ENCODE measurements around the gene STK40.

The STK40 gene

GRCh38 chr1:36385410-36386264 is at the start of gene STK40:
STK40 (minus strand) TSS chr1:36385924; CDS start chr1:36361332, 24,592 bp downstream.
- TF ChIP-seq ZNF274 (IDR thresholded peaks at IDR 0.05; ENCODE audit: low read depth, low read length) (no peak), YY1 (IDR thresholded peaks at IDR 0.05; ENCODE audit: insufficient read depth, insufficient read length) (peak; percentile 96), SUZ12 (IDR thresholded peaks at IDR 0.05; ENCODE audit: extremely low read depth, insufficient read depth, insufficient read length) (no peak)

GRCh38 chr1:36433102-36433501 is 47.4 kb upstream of the STK40 start:
- Histone ChIP-seq H3K36me3 (ENCODE audit: insufficient read depth, insufficient read length, low read length) (peaks cover 11% of the 10 kb centered on the region), H3K9ac (ENCODE audit: insufficient read length, low read depth) (no peak overlapping the region), H3K4me3 (ENCODE audit: insufficient read length, low read depth) (no peak overlapping the region), H3K9me3 (ENCODE audit: insufficient read depth, low read length) (no peaks in the 10 kb centered on the region), H3K4me1 (ENCODE audit: insufficient read depth, insufficient read length) (no peaks in the 10 kb centered on the region), H3K27me3 (ENCODE audit: insufficient read depth, insufficient read length) (no peaks in the 10 kb centered on the region)
- DNase-seq (ENCODE audit: low read depth, low spot score) = no peak
- TF ChIP-seq SUZ12 (IDR thresholded peaks at IDR 0.05; ENCODE audit: extremely low read depth, insufficient read depth, insufficient read length) = no peak
- TF ChIP-seq YY1 (IDR thresholded peaks at IDR 0.05; ENCODE audit: insufficient read depth, insufficient read length) = no peak
- no peak for TF ChIP-seq ZNF274 (IDR thresholded peaks at IDR 0.05; ENCODE audit: low read depth, low read length)

More at GRCh38 chr1:36385410-36386264, at the start of gene STK40:
- Histone ChIP-seq H3K9ac (ENCODE audit: insufficient read length, low read depth) (peak within 1 kb of the TSS; percentile 89), H3K4me1 (ENCODE audit: insufficient read depth, insufficient read length) (peaks cover 19% of the 10 kb centered on the region), H3K36me3 (ENCODE audit: insufficient read depth, insufficient read length, low read length) (peaks cover 34% of the 10 kb centered on the region), H3K27me3 (ENCODE audit: insufficient read depth, insufficient read length) (no peaks in the 10 kb centered on the region), H3K9me3 (ENCODE audit: insufficient read depth, low read length) (no peaks in the 10 kb centered on the region), H3K4me3 (ENCODE audit: insufficient read length, low read depth) (peak within 1 kb of the TSS; percentile 87)
- DNase-seq (ENCODE audit: low read depth, low spot score) = peak; percentile 100

GRCh38 chr1:36432616-36433015 is 46.9 kb upstream of the STK40 start:
- no peak for DNase-seq (ENCODE audit: low read depth, low spot score)
- H3K4me3 ChIP-seq (ENCODE audit: insufficient read length, low read depth) = no peak overlapping the region
- TF ChIP-seq ZNF274 (IDR thresholded peaks at IDR 0.05; ENCODE audit: low read depth, low read length) (no peak), SUZ12 (IDR thresholded peaks at IDR 0.05; ENCODE audit: extremely low read depth, insufficient read depth, insufficient read length) (no peak), YY1 (IDR thresholded peaks at IDR 0.05; ENCODE audit: insufficient read depth, insufficient read length) (no peak)
- no peak overlapping the region for H3K9ac ChIP-seq (ENCODE audit: insufficient read length, low read depth)
- no peaks in the 10 kb centered on the region for H3K9me3 ChIP-seq (ENCODE audit: insufficient read depth, low read length)
- H3K36me3 ChIP-seq (ENCODE audit: insufficient read depth, insufficient read length, low read length) = peaks cover 11% of the 10 kb centered on the region
- no peaks in the 10 kb centered on the region for H3K27me3 ChIP-seq (ENCODE audit: insufficient read depth, insufficient read length)
- no peaks in the 10 kb centered on the region for H3K4me1 ChIP-seq (ENCODE audit: insufficient read depth, insufficient read length)

GRCh38 chr1:36425791-36426190 is 40.1 kb upstream of the STK40 start:
- no peaks in the 10 kb centered on the region for H3K4me1 ChIP-seq (ENCODE audit: insufficient read depth, insufficient read length)
- no peak overlapping the region for H3K9ac ChIP-seq (ENCODE audit: insufficient read length, low read depth)
- DNase-seq (ENCODE audit: low read depth, low spot score) = no peak
- H3K4me3 ChIP-seq (ENCODE audit: insufficient read length, low read depth) = no peak overlapping the region
- H3K36me3 ChIP-seq (ENCODE audit: insufficient read depth, insufficient read length, low read length) = peaks cover 2% of the 10 kb centered on the region
- H3K9me3 ChIP-seq (ENCODE audit: insufficient read depth, low read length) = no peaks in the 10 kb centered on the region
- H3K27me3 ChIP-seq (ENCODE audit: insufficient read depth, insufficient read length) = no peaks in the 10 kb centered on the region
- TF ChIP-seq YY1 (IDR thresholded peaks at IDR 0.05; ENCODE audit: insufficient read depth, insufficient read length) (no peak), ZNF274 (IDR thresholded peaks at IDR 0.05; ENCODE audit: low read depth, low read length) (no peak), SUZ12 (IDR thresholded peaks at IDR 0.05; ENCODE audit: extremely low read depth, insufficient read depth, insufficient read length) (no peak)

GRCh38 chr1:36421649-36422048 is 35.9 kb upstream of the STK40 start:
- Histone ChIP-seq H3K9ac (ENCODE audit: insufficient read length, low read depth) (no peak overlapping the region), H3K36me3 (ENCODE audit: insufficient read depth, insufficient read length, low read length) (peaks cover 2% of the 10 kb centered on the region), H3K9me3 (ENCODE audit: insufficient read depth, low read length) (no peaks in the 10 kb centered on the region), H3K4me3 (ENCODE audit: insufficient read length, low read depth) (no peak overlapping the region), H3K27me3 (ENCODE audit: insufficient read depth, insufficient read length) (no peaks in the 10 kb centered on the region), H3K4me1 (ENCODE audit: insufficient read depth, insufficient read length) (no peaks in the 10 kb centered on the region)
- no peak for TF ChIP-seq YY1 (IDR thresholded peaks at IDR 0.05; ENCODE audit: insufficient read depth, insufficient read length)
- TF ChIP-seq SUZ12 (IDR thresholded peaks at IDR 0.05; ENCODE audit: extremely low read depth, insufficient read depth, insufficient read length) = no peak
- no peak for TF ChIP-seq ZNF274 (IDR thresholded peaks at IDR 0.05; ENCODE audit: low read depth, low read length)
- DNase-seq (ENCODE audit: low read depth, low spot score) = no peak

GRCh38 chr1:36420836-36421317 is 35.2 kb upstream of the STK40 start:
- Histone ChIP-seq H3K36me3 (ENCODE audit: insufficient read depth, insufficient read length, low read length) (peaks cover 2% of the 10 kb centered on the region), H3K4me3 (ENCODE audit: insufficient read length, low read depth) (no peak overlapping the region), H3K9ac (ENCODE audit: insufficient read length, low read depth) (peak overlapping the region; percentile 59), H3K9me3 (ENCODE audit: insufficient read depth, low read length) (no peaks in the 10 kb centered on the region), H3K4me1 (ENCODE audit: insufficient read depth, insufficient read length) (no peaks in the 10 kb centered on the region), H3K27me3 (ENCODE audit: insufficient read depth, insufficient read length) (no peaks in the 10 kb centered on the region)
- DNase-seq (ENCODE audit: low read depth, low spot score) = peak; percentile 92
- TF ChIP-seq ZNF274 (IDR thresholded peaks at IDR 0.05; ENCODE audit: low read depth, low read length) (no peak), YY1 (IDR thresholded peaks at IDR 0.05; ENCODE audit: insufficient read depth, insufficient read length) (no peak), SUZ12 (IDR thresholded peaks at IDR 0.05; ENCODE audit: extremely low read depth, insufficient read depth, insufficient read length) (no peak)

- no peak overlapping the region for H3K4me3 ChIP-seq (ENCODE audit: insufficient read length, low read depth)
- H3K27me3 ChIP-seq (ENCODE audit: insufficient read depth, insufficient read length) = no peaks in the 10 kb centered on the region
- H3K9me3 ChIP-seq (ENCODE audit: insufficient read depth, low read length) = no peaks in the 10 kb centered on the region
- no peak for DNase-seq (ENCODE audit: low read depth, low spot score)
- no peaks in the 10 kb centered on the region for H3K4me1 ChIP-seq (ENCODE audit: insufficient read depth, insufficient read length)
- H3K9ac ChIP-seq (ENCODE audit: insufficient read length, low read depth) = no peak overlapping the region
- peaks cover 2% of the 10 kb centered on the region for H3K36me3 ChIP-seq (ENCODE audit: insufficient read depth, insufficient read length, low read length)
- TF ChIP-seq YY1 (IDR thresholded peaks at IDR 0.05; ENCODE audit: insufficient read depth, insufficient read length) = no peak
- no peak for TF ChIP-seq SUZ12 (IDR thresholded peaks at IDR 0.05; ENCODE audit: extremely low read depth, insufficient read depth, insufficient read length)
- TF ChIP-seq ZNF274 (IDR thresholded peaks at IDR 0.05; ENCODE audit: low read depth, low read length) = no peak
These were observed 34.7 kb upstream of the STK40 start for GRCh38 chr1:36420409-36420808.
